CD4-positive, alpha-beta T cell (primary cell): ENCODE measurements around the gene RTL1. TPM values are rescaled to one million over a fixed set of nuclear protein-coding genes. Genes with fewer than 3 reads are reported as not detected.

Source experiments
- ATAC-seq: fragments of 200-7000 bp; cut with Tn5 transposase; one replicate; pipeline ENCODE4 v1.10.0; 2022; ENCODE audit warnings: mild to moderate bottlenecking; ENCODE audit not compliant: poor library complexity
- CTCF ChIA-PET: fragments of 350-600 bp; sonication (Branson Sonifier 250); formaldehyde crosslinking; loops from one replicate; lab custom pipeline; 2021; ENCODE audit warnings: antibody characterized with exemption, inconsistent platforms; lab: Charles Lee
- POLR2A ChIA-PET: fragments of 350-600 bp; sonication (Branson Sonifier 250); formaldehyde crosslinking; loops from one replicate; lab custom pipeline; 2021; ENCODE audit warnings: antibody characterized with exemption, inconsistent platforms; lab: Charles Lee
- DNase-seq, 14 experiments: peaks; one replicate each; pipeline ENCODE4 v3.0.0-alpha.2; 2013 to 2020; ENCODE audit warnings: mixed read lengths in 2 of 14
- H3K27ac ChIP-seq, 2 donors: one replicate each; pipeline versions ENCODE4 v1.5.1 to v1.7.0; 2013; ENCODE audit warnings: low read length in 2 of 2, low read depth in 1 of 2, mild to moderate bottlenecking in 1 of 2
- H3K27me3 ChIP-seq, 2 experiments: 1 replicate in 1 of 2; 2 replicates in 1 of 2; pipeline versions ENCODE4 v1.6.1 to v1.7.0; 2013; ENCODE audit warnings: low read length in 2 of 2, control low read depth in 1 of 2, mild to moderate bottlenecking in 1 of 2, moderate library complexity in 1 of 2; ENCODE audit not compliant: insufficient read depth in 2 of 2, control insufficient read depth in 1 of 2
- H3K36me3 ChIP-seq: one replicate; pipeline ENCODE4 v1.6.1; 2013; ENCODE audit warnings: low read length, control low read depth; ENCODE audit not compliant: insufficient read depth
- H3K4me1 ChIP-seq: one replicate; pipeline ENCODE4 v1.6.1; 2013; ENCODE audit warnings: low read length, control low read depth; ENCODE audit not compliant: insufficient read depth
- H3K4me3 ChIP-seq: one replicate; pipeline ENCODE4 v1.5.1; 2013; ENCODE audit warnings: mild to moderate bottlenecking, low read length, moderate library complexity
- H3K9me3 ChIP-seq, 2 experiments: 1 replicate in 1 of 2; 2 replicates in 1 of 2; pipeline versions ENCODE4 v1.6.1 to v1.7.0; 2013; ENCODE audit warnings: low read length in 2 of 2, mild to moderate bottlenecking in 2 of 2, control low read depth in 1 of 2, moderate library complexity in 1 of 2; ENCODE audit not compliant: control insufficient read depth in 1 of 2, insufficient read depth in 1 of 2
- H3K27ac Mint-ChIP-seq: one replicate; pipeline ENCODE4 v1.8.0; 2020; ENCODE audit warnings: mixed read lengths
- H3K27me3 Mint-ChIP-seq: one replicate; pipeline ENCODE4 v1.8.0; 2021; ENCODE audit warnings: mixed read lengths
- H3K36me3 Mint-ChIP-seq: one replicate; pipeline ENCODE4 v1.8.0; 2021; ENCODE audit warnings: low read depth, mixed read lengths
- H3K4me1 Mint-ChIP-seq: one replicate; pipeline ENCODE4 v1.8.0; 2021; ENCODE audit warnings: low read depth, mixed read lengths
- H3K4me3 Mint-ChIP-seq: one replicate; pipeline ENCODE4 v1.8.0; 2020; ENCODE audit warnings: mild to moderate bottlenecking, mixed read lengths
- H3K9me3 Mint-ChIP-seq: one replicate; pipeline ENCODE4 v1.8.0; 2020; ENCODE audit warnings: mixed read lengths
- CTCF ChIP-seq: fragments of 200-600 bp; IDR thresholded peaks from one replicate; pipeline ENCODE4 v1.8.0; 2022; ENCODE audit warnings: antibody characterized with exemption, mild to moderate bottlenecking
- intact Hi-C, 2 experiments: fragments of 100-400 bp; cut with DNase I in 1 of 2; cut with micrococcal nuclease in 1 of 2; formaldehyde crosslinking; loops; one replicate each; pipeline versions ENCODE4 v1.15.1 to v1.9.0; 2023 to 2025; cut with DNase I, micrococcal nuclease
- total RNA-seq, 174 experiments: library from RNA in 2 of 174; stranded (reverse) in 2 of 174; gene quantifications; one replicate each; pipeline ENCODE4 v1.2.3 and lab custom pipeline; 2021 to 2026

Gene RTL1
- total RNA-seq, 2 experiments from 2014 or later = not detected

- Histone ChIP-seq H3K27me3 (peaks cover 3 to 6% of the 10 kb centered on the region in 2 experiments), H3K4me3 (no peak overlapping the region), H3K9me3 (peaks cover 0 to 33% of the 10 kb centered on the region in 2 experiments), H3K4me1 (no peaks in the 10 kb centered on the region), H3K27ac (no peak overlapping the region), H3K36me3 (no peaks in the 10 kb centered on the region)
- H3K36me3 Mint-ChIP-seq = no peaks in the 10 kb centered on the region
- DNase-seq (no peak), ATAC-seq (no peak)
- no peak overlapping the region for H3K27ac Mint-ChIP-seq
- intact Hi-C loops = no loop called here
- ChIA-PET POLR2A (no interaction called here), CTCF (no interaction called here)
- peaks cover 11% of the 10 kb centered on the region for H3K27me3 Mint-ChIP-seq
- H3K4me1 Mint-ChIP-seq = no peaks in the 10 kb centered on the region
- no peak overlapping the region for H3K4me3 Mint-ChIP-seq
- no peak for TF ChIP-seq CTCF
- no peaks in the 10 kb centered on the region for H3K9me3 Mint-ChIP-seq
Measured at GRCh38 chr14:100885196-100885595, 18.3 kb downstream of the RTL1 start.

- intact Hi-C loops = no loop called here
Measured at GRCh38 chr14:100884456-100884855, 19.1 kb downstream of the RTL1 start.

GRCh38 chr14:100883789-100884101 lies 19.8 kb downstream of the RTL1 start:
- DNase-seq (no peak), ATAC-seq (no peak)
- Mint-ChIP-seq H3K4me1 (no peaks in the 10 kb centered on the region), H3K27ac (no peak overlapping the region), H3K4me3 (no peak overlapping the region), H3K9me3 (no peaks in the 10 kb centered on the region), H3K27me3 (peaks cover 11% of the 10 kb centered on the region), H3K36me3 (no peaks in the 10 kb centered on the region)
- TF ChIP-seq CTCF = no peak
- CTCF ChIA-PET = no interaction called here
- intact Hi-C loops = no loop called here
- H3K4me3 ChIP-seq = no peak overlapping the region
- peaks cover 0 to 33% of the 10 kb centered on the region in 2 experiments for H3K9me3 ChIP-seq
- no peaks in the 10 kb centered on the region for H3K4me1 ChIP-seq
- POLR2A ChIA-PET = no interaction called here
- no peaks in the 10 kb centered on the region for H3K36me3 ChIP-seq
- peaks cover 3 to 6% of the 10 kb centered on the region in 2 experiments for H3K27me3 ChIP-seq
- H3K27ac ChIP-seq = no peak overlapping the region

More at GRCh38 chr14:100884456-100884855, 19.1 kb downstream of the RTL1 start:
- ATAC-seq (no peak), DNase-seq (no peak)
- H3K9me3 Mint-ChIP-seq = no peaks in the 10 kb centered on the region
- no peak overlapping the region for H3K4me3 ChIP-seq
- no peaks in the 10 kb centered on the region for H3K36me3 Mint-ChIP-seq
- POLR2A ChIA-PET = no interaction called here
- TF ChIP-seq CTCF = no peak
- H3K27me3 ChIP-seq = peaks cover 3 to 6% of the 10 kb centered on the region in 2 experiments
- H3K27ac ChIP-seq = no peak overlapping the region
- H3K4me1 Mint-ChIP-seq = no peaks in the 10 kb centered on the region
- peaks cover 11% of the 10 kb centered on the region for H3K27me3 Mint-ChIP-seq
- CTCF ChIA-PET = no interaction called here
- no peaks in the 10 kb centered on the region for H3K36me3 ChIP-seq
- H3K27ac Mint-ChIP-seq = no peak overlapping the region
- no peaks in the 10 kb centered on the region for H3K4me1 ChIP-seq
- H3K4me3 Mint-ChIP-seq = no peak overlapping the region
- H3K9me3 ChIP-seq = peaks cover 0 to 33% of the 10 kb centered on the region in 2 experiments
